NCI-H1105 (cell line): ENCODE measurements around the gene CHL1.

Source experiments
- DNase-seq: peaks from one replicate; lab custom pipeline; 2025; lab: John Stamatoyannopoulos, UW

Gene CHL1

DNA sequence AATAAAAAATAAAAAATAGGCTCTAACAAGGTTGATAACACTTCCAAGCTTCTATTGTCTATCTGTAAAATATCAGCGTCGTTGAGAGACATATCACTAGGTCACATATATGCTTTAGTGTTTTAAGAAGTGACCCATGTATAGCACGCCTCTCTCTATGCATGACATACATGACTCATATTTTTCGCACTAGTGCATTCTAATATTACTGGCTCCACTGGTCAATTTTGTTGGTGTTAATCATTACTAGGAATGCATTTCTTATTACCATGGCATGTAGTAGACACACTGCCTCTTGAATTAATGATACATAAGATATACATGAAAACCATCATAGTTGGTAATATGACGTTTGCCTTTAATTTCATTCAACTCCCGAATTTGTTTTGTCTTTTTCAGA lies 203.1 kb downstream of the CHL1 start:
- no peak for DNase-seq

DNA sequence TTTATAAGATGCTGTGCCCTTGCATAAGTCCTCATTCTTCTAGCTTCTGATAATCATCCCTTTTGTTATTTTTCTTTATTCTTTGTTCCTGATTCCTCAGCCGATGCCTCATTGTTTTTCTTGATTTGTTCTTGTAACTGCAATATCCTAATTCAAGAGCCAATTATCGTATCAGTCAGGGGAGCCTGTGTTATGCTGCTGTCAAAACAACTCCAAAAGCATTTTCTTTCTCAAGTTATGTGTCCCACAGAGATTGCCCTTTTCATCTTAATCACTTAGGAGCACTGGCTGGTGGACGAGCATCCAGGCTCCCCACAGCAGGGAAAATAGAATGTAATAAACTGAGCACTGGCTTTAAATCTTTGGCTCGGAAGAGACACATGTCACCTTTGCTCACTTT lies 207.3 kb downstream of the CHL1 start:
- no peak for DNase-seq

- DNase-seq: no peak
Measured at GRCh38 chr3:409011-409410, 212.4 kb downstream of the CHL1 start.

DNA sequence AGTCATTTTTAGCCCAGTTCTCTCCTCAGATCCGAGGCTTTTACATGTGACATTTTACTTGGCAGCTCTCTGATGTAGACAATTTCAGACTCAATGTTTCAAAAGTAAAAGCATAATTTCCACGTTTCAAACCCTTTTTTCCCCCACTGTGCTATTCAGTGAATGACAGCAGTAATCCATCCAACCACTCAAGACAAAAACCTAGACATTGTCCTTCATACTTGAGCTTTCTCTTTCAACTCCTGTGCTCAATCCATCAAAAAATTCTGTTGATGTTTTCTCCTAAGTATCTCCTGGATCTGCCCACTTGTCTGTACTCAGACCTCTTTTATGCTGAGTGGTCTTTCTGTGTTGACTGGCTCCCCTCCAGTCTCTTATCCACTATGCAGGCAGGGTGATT lies 214.7 kb downstream of the CHL1 start:
- no peak for DNase-seq

DNA sequence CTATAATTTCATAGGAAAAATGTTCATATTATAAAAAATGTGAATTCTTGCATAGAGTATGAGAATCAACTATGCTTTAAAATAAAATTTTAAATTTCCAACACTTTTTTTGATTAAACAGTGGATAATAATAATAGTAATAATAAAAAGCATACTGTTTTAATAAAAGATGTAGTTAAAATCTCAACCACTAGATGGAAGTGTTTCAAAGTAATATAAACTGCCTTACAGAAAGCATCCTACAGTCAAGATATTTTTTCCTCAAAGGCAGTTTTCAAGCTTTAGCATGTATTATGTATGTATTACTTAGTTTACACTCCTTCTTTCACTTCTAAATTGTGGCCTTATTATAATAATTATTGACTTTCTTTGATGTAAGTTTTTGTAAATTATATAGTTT lies 217.5 kb downstream of the CHL1 start:
- DNase-seq: peak; percentile 5

- no peak for DNase-seq
Measured at GRCh38 chr3:418239-418929, 221.8 kb downstream of the CHL1 start.

DNA sequence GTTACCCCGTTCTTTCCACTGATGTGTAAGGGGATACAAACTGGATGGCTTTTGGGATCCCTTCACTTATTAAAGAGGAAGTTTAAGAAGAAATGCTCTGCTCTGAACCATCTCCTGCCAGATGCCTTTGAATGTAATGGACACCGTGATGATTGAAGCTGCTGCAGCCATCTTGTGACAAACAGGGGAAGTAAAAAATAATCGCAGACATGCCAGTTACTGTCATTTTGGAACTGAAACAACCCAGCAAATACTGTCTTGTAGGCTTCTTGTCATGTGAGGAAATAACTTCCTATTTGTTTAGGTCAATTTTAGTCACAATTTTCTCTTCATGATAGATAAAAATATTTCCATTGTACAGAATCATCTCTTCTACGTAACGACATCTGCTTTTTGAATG lies 224.0 kb downstream of the CHL1 start:
- no peak for DNase-seq

DNA sequence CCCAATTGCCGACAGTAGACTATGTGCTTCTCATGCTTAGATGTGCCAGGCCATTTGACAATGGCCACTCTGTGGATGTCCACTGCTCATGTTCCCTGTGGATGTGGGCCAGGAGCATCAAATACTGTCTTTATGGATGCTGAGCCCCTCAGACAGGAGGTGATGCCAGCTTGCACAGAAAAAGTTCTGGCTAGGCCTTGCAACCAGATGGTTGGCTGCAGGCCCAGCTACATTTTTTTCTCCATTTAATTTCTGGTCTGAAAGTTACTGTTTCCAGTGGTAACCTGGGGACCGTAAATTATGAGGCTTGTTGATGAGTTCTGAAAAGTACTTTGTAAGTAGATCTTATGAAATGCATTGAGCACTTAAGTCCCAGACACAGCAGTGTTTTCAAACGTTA lies 228.5 kb downstream of the CHL1 start:
- no peak for DNase-seq

- DNase-seq: no peak
Measured at GRCh38 chr3:426072-426471, 229.5 kb downstream of the CHL1 start.

- DNase-seq: no peak
Measured at GRCh38 chr3:427128-427527, 230.6 kb downstream of the CHL1 start.

- DNase-seq: no peak
Measured at GRCh38 chr3:430186-430585, 233.6 kb downstream of the CHL1 start.

- no peak for DNase-seq
Measured at GRCh38 chr3:435161-435560, 238.6 kb downstream of the CHL1 start.

- no peak for DNase-seq
Measured at GRCh38 chr3:436053-436452, 239.5 kb downstream of the CHL1 start.

GRCh38 chr3:440826-441225 lies 244.3 kb downstream of the CHL1 start:
- DNase-seq: no peak

GRCh38 chr3:445960-446359 lies 249.4 kb downstream of the CHL1 start:
- DNase-seq: no peak

DNA sequence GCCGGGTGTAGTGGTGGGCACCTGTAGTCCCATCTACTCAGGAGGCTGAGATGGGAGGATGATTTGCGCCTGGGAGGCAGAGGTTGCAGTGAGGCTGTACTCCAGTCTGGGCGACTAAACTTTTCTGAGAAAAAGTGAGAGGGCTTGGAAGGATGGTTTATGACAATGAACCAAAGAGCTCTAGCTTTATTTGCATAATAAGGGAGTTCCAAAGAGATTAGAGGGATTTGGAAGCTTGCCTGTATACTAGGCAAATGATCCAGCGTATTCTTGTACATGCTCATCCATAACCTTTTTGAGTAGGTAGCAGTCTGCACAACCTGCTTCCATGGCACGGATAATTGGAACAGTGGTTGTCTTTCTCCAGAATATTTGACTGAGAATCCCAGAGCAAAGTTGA lies 251.1 kb downstream of the CHL1 start:
- DNase-seq: no peak

DNA sequence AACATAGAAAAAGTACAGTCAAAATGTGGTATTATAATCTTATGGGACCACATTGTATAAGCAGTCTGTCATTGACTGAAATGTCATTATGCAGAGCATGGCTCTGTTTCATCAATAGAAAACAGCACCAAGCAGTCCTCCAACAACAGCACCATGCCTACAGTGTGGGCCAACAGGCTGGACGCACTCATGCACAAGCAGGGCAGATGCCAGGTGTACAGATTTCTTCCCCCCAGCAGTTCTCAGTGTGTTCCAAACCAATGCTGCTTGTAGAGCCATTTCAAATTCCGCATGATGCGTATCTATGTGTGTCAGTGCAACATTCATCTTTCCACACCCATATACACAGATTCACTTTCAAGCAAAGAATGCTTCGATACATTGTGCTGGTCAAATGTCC lies 253.1 kb downstream of the CHL1 start:
- DNase-seq: no peak

DNA sequence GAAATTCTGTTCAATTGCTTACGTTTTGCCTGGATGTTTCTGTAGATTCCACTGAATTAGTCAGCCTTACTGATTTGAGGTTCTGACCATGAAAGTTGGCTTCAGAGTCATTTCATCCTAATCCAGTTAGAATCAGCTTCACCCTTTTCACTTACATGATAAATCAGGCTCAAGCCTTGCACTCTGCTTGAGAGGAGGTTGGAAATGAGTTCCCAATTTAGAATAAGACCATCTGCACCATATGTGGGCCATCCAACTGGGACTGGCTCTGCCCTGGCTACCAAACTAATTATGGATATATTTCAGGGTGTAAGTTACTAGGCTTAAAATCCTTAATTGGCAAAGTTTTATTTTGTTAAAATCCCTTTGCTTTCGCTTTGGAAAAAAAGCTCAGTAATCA lies 255.7 kb downstream of the CHL1 start:
- no peak for DNase-seq

DNA sequence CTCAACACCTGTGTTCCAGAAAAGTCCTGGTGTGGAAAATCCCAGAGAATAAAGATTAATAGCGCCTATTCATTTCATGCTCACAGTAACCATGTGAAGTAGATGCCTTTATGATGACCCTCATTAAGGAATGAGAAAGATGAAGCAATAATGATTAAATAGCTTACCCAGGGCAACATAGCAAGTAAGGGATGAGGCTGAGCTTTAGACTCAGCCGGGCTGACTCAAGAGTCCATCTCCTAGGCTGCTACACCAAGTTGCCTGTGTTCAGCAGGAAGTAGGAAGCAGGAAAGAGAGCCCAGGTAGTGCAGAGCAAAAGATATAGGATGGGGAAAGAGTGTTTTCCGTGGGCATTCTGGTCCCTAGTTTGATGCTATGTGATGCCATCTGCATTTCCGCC lies 256.5 kb downstream of the CHL1 start:
- no peak for DNase-seq

DNA sequence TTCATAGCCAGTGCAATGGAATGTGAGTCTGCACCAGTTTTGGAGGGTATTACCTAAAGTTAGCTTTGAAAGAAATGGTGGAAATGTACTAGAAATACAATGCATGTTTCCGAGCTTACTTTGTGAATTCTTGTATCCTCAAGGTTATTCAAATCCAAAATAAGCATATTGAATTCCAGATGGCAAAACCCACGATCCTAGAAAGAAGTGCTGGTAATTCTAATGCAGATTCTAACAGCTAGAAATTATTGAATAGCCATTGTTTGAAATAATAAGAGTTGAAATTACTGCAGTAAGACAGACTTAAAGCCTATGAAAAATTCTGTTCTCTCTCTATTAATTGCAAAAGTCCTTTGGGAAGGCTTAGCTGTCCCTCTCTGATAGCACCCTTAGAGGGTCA lies 258.4 kb downstream of the CHL1 start:
- DNase-seq: no peak

GRCh38 chr3:458124-458523 lies 261.6 kb downstream of the CHL1 start:
- DNase-seq: no peak

DNA sequence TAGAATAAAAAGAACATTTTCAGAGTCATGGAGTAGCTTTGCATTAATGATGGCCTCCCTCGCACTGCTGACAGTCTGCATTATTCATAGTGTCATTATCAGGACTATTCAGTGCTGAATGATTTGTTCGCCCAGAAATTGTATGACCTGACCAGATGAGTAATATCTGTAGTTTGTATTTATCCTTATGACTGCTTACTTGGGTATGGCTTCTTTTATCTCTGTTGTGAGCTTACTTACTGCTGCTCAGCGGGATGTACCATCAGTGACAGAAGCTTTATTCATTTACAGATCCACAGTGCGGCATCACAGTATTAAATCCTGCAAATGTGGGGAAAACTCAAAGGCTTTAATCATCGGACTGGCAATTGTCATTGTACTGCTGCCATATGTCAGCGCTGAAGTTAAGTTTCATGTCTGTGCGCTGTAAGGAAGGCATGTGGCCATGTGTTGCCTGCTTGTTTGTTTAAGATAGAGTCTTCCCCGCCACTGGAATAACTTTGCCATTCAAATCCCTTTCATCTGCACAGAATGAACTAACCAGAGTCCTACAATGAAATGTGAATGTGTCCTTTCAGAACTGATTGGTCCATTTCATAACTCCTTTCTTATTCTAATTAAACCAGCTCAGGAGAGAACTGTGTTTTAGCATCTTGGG lies 262.2 kb downstream of the CHL1 start:
- no peak for DNase-seq
